Measurements from ENCODE around the gene POLR1G.

POLR1G gene, protein sequence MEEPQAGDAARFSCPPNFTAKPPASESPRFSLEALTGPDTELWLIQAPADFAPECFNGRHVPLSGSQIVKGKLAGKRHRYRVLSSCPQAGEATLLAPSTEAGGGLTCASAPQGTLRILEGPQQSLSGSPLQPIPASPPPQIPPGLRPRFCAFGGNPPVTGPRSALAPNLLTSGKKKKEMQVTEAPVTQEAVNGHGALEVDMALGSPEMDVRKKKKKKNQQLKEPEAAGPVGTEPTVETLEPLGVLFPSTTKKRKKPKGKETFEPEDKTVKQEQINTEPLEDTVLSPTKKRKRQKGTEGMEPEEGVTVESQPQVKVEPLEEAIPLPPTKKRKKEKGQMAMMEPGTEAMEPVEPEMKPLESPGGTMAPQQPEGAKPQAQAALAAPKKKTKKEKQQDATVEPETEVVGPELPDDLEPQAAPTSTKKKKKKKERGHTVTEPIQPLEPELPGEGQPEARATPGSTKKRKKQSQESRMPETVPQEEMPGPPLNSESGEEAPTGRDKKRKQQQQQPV

GRCh38 chr19:45406226-45407090 lies at the start of gene POLR1G:
TSS of gene POLR1G (plus strand) at chr19:45406644. CDS start at chr19:45406697, 53 bp downstream.
- H3K4me3 ChIP-seq (replicated peaks; ENCODE audit: low read depth, low read length), result peak within 1 kb of the TSS; percentile 76
- TF ChIP-seq CTCF (IDR thresholded peaks at IDR 0.05; ENCODE audit: low read length, missing control alignments), result no peak
- DNase-seq (ENCODE audit: low read depth), result peak; percentile 80

GRCh38 chr19:45356760-45357444 lies 49.5 kb upstream of the POLR1G start:
- no peak for TF ChIP-seq CTCF (IDR thresholded peaks at IDR 0.05; ENCODE audit: low read length, missing control alignments)
- no peak overlapping the region for H3K4me3 ChIP-seq (replicated peaks; ENCODE audit: low read depth, low read length)
- DNase-seq (ENCODE audit: low read depth), result no peak

DNA sequence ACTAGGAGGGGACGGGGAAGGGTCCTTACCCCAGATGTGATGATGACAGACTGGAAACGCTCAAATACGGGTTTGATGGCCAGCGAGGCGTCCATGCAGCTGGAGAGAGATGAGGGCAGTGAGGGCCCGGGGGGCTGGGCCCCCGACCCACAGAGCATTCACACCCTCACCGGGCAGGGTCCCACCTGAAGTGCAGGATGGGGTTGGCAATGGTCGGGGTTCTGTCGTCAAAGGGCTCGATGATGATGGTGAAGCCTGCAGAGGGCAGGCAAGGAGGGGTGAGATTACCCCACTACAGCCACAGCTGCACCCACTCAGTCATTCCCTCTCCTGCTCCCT lies 49.0 kb upstream of the POLR1G start:
- H3K4me3 ChIP-seq (replicated peaks; ENCODE audit: low read depth, low read length), result no peak overlapping the region
- TF ChIP-seq CTCF (IDR thresholded peaks at IDR 0.05; ENCODE audit: low read length, missing control alignments), result no peak

GRCh38 chr19:45358213-45358792 lies 48.1 kb upstream of the POLR1G start:
- no peak for TF ChIP-seq CTCF (IDR thresholded peaks at IDR 0.05; ENCODE audit: low read length, missing control alignments)

More for the DNA sequence above, 49.0 kb upstream of the POLR1G start:
- DNase-seq (ENCODE audit: low read depth), result no peak

DNA sequence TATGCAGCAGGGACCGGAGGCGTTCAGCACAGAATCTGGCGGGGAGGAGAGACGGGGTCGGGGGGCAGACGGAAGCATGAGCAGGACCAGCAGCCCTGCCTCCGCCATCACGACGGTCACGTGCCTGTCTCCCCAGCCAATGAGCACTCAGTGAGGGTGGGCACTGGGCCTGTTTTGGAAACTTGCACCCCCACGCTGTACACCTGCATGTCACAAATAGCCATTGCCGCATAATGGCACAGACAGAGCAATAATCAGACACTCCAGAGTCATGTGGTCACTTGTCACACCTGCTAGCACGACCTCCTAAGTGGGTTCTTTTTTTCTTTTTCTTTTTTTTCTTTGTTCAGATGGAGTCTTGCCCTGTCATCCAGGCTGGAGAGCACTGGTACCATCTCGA lies 44.8 kb upstream of the POLR1G start:
- TF ChIP-seq CTCF (IDR thresholded peaks at IDR 0.05; ENCODE audit: low read length, missing control alignments), result no peak

More at GRCh38 chr19:45358213-45358792, 48.1 kb upstream of the POLR1G start:
- DNase-seq (ENCODE audit: low read depth), result no peak
- H3K4me3 ChIP-seq (replicated peaks; ENCODE audit: low read depth, low read length), result no peak overlapping the region

GRCh38 chr19:45362291-45362690 lies 44.2 kb upstream of the POLR1G start:
- no peak for TF ChIP-seq CTCF (IDR thresholded peaks at IDR 0.05; ENCODE audit: low read length, missing control alignments)
- H3K4me3 ChIP-seq (replicated peaks; ENCODE audit: low read depth, low read length), result no peak overlapping the region
- no peak for DNase-seq (ENCODE audit: low read depth)

More for the DNA sequence above, 44.8 kb upstream of the POLR1G start:
- DNase-seq (ENCODE audit: low read depth), result no peak
- H3K4me3 ChIP-seq (replicated peaks; ENCODE audit: low read depth, low read length), result no peak overlapping the region
